HG03097 (cell line): Measurements from ENCODE around the gene NET1.
"Not testable (repeated sequence)": the region's sequence is repeated elsewhere in the genome, so short reads cannot be mapped to it uniquely, and the experiment has no call there.

ENCODE experiments used
- ATAC-seq: cut with Tn5 transposase; IDR thresholded peaks from one replicate; pipeline ENCODE4 v1.9.1; 2021; ENCODE audit not compliant: unreplicated experiment, low FRiP score

NET1 gene

GRCh38 chr10:5461914-5462840 lies 49.8 kb downstream of the NET1 start:
- ATAC-seq, result no peak

GRCh38 chr10:5462841-5463293 lies 50.5 kb downstream of the NET1 start:
- no peak for ATAC-seq

GRCh38 chr10:5464546-5464945 lies 52.2 kb downstream of the NET1 start:
- ATAC-seq, result no peak

- no peak for ATAC-seq
Measured at GRCh38 chr10:5465976-5466450, 53.7 kb downstream of the NET1 start.

GRCh38 chr10:5466451-5467206 lies 54.3 kb downstream of the NET1 start:
- no peak for ATAC-seq

- ATAC-seq, result no peak
Measured at GRCh38 chr10:5467207-5467535, 54.8 kb downstream of the NET1 start.

GRCh38 chr10:5467634-5468255 lies 55.4 kb downstream of the NET1 start:
- no peak for ATAC-seq

GRCh38 chr10:5468262-5469106 lies 56.1 kb downstream of the NET1 start:
- no peak for ATAC-seq

- ATAC-seq, result no peak
Measured at GRCh38 chr10:5469353-5470061, 57.1 kb downstream of the NET1 start.

- no peak for ATAC-seq
Measured at GRCh38 chr10:5470062-5470751, 57.9 kb downstream of the NET1 start.

- ATAC-seq, result not testable (repeated sequence)
Measured at GRCh38 chr10:5474642-5475041, 62.3 kb downstream of the NET1 start.

- not testable (repeated sequence) for ATAC-seq
Measured at GRCh38 chr10:5475088-5475487, 62.7 kb downstream of the NET1 start.

GRCh38 chr10:5475974-5476807 lies 63.8 kb downstream of the NET1 start:
- ATAC-seq, result not testable (repeated sequence)

GRCh38 chr10:5476918-5477525 lies 64.7 kb downstream of the NET1 start:
- no peak for ATAC-seq

- no peak for ATAC-seq
Measured at GRCh38 chr10:5477948-5478693, 65.8 kb downstream of the NET1 start.

GRCh38 chr10:5478694-5479305 lies 66.4 kb downstream of the NET1 start:
- ATAC-seq, result no peak
